Gastroesophageal sphincter (tissue), 3 donors: ENCODE measurements around the gene LCP2.

Experiments used
- EP300 ChIP-seq: sonication (generic); formaldehyde crosslinking; IDR thresholded peaks from one replicate; pipeline ENCODE4 v1.6.1; 2017; ENCODE audit warnings: antibody characterized with exemption, mild to moderate bottlenecking
- POLR2A ChIP-seq, 2 donors: fragments of 450-650 bp; IDR thresholded peaks; one replicate each; pipeline ENCODE4 v1.6.1; 2017; ENCODE audit warnings: antibody characterized with exemption in 2 of 2, mild to moderate bottlenecking in 2 of 2, moderate library complexity in 1 of 2
- POLR2AphosphoS5 ChIP-seq: sonication (generic); formaldehyde crosslinking; IDR thresholded peaks from one replicate; pipeline ENCODE4 v1.6.1; 2017; ENCODE audit warnings: antibody characterized with exemption
- TF ChIP-seq, protein P1 (sequence below), 4 experiments: fragments of 200-600 bp in 2 of 4; fragments of 450-650 bp in 2 of 4; sonication (generic) in 1 of 4; IDR thresholded peaks; one replicate each; pipeline ENCODE4 v1.5.1; 2017 to 2019; ENCODE audit warnings: antibody characterized with exemption in 4 of 4, mild to moderate bottlenecking in 2 of 4, moderate library complexity in 2 of 4

- TF ChIP-seq, protein P1, sequence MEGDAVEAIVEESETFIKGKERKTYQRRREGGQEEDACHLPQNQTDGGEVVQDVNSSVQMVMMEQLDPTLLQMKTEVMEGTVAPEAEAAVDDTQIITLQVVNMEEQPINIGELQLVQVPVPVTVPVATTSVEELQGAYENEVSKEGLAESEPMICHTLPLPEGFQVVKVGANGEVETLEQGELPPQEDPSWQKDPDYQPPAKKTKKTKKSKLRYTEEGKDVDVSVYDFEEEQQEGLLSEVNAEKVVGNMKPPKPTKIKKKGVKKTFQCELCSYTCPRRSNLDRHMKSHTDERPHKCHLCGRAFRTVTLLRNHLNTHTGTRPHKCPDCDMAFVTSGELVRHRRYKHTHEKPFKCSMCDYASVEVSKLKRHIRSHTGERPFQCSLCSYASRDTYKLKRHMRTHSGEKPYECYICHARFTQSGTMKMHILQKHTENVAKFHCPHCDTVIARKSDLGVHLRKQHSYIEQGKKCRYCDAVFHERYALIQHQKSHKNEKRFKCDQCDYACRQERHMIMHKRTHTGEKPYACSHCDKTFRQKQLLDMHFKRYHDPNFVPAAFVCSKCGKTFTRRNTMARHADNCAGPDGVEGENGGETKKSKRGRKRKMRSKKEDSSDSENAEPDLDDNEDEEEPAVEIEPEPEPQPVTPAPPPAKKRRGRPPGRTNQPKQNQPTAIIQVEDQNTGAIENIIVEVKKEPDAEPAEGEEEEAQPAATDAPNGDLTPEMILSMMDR (IDR thresholded peaks at IDR 0.05), result no peak
- TF ChIP-seq POLR2A (IDR thresholded peaks at IDR 0.05) (no peak), POLR2AphosphoS5 (no peak), EP300 (no peak)
These were observed 5.3 kb upstream of the LCP2 start for GRCh38 chr5:170302653-170303501.
